GM21528 (cell line): ENCODE measurements around the gene ACSS3.

ENCODE experiments used
- ATAC-seq: cut with Tn5 transposase; IDR thresholded peaks from one replicate; pipeline ENCODE4 v1.9.1; 2021; ENCODE audit warnings: mild to moderate bottlenecking, moderate library complexity; ENCODE audit not compliant: unreplicated experiment, low FRiP score

ACSS3 gene

DNA sequence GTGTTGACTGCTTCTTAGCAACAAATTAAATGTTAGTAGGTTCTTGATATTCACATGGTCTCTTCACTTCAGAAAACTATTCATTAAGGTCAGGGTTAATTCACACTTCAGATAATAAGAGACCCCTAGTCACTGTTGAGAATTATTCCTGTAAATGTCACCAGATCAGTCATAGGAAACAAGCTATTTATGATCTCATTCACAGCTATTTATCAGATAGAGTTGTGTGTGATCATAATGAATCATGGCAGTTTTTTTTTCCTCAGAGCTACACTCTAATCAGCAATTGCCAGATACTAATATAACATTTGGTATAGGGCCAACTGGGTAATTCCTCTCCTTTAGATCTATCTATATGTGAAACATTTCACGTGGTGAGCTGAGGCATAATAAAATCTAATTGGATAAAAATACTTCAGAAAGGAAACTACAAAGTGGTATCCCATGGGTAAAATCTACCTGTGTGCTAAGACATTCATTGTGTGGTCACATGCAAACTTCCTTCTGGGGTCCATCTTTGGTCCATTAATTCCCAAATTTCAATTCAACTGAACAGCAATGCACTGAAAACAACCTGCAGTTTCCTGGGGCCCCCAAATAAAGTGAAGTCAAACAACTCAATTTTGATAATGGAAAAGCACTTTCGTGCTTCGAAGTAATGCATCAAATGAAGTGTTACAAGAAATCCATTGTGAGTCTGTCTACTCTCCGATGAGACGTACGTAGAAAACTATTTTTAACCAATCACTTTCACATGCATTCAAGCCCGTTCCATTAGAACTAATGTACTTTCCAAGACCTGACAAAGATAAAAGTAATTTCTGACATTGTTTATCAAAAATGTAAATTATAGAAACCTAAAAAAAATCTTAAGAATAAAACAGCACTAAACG lies 197.0 kb downstream of the ACSS3 start:
- ATAC-seq: no peak

DNA sequence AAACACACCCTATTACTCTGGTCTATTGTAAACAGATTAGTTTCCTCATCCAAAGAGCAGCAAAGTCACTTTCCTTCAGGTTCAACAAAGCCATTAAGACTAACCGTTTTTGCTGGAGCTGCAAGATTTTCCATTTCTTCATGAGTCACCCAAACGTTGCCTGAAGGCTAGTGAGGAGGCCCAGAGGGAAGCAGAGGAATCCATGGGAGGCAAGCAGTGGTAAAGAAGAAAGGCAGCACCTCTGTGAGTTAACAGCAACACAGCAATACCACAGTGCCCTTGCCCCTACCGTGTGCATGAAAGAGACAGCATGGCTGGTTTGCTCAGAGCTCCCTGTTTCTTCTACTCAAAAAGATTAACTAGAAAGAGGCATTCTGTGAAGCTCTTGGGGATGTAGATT lies 206.3 kb downstream of the ACSS3 start:
- ATAC-seq: no peak

GRCh38 chr12:81288651-81289050 lies 210.8 kb downstream of the ACSS3 start:
- ATAC-seq: no peak

DNA sequence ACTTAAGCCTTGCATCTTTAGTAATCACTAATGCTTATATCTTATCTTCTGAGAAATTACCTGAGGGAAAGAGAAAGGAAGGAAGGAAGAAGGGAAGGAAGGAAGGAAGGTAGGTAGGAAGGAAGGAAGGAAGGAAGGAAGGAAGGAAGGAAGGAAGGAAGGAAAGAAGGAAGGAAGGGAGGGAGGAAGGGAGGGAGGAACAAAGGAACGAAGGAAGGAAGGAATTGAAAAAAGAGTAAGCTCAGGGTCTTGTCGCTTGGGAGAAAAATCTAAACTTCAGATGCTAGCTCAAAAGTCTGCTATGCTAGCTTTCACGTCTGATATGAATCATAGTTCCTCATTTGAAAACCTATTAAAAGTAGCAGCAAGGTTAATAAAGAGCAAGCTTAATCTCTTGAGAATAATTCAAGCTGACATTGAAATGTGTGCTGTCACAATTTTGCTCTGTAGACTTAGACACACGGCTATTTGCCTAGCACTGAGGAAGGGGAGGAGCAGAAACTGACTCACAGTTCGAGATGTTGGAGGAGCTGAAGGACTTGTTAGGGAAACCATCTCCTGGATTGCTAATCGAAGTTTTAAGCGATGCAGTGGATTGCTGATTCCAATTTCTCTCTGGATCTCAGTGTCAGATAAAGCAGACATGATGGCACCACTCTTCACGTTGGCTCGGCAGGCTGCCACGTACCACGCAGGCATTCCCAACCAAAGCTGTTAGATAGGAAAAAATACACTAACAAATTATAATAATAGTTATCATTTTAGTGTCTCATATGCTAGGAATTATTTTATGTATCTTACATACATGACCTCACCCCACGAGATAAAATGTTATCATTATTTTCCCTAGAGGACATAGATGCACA lies 216.7 kb downstream of the ACSS3 start:
- no peak for ATAC-seq

- ATAC-seq: no peak
These were observed 217.4 kb downstream of the ACSS3 start for GRCh38 chr12:81295251-81295650.

DNA sequence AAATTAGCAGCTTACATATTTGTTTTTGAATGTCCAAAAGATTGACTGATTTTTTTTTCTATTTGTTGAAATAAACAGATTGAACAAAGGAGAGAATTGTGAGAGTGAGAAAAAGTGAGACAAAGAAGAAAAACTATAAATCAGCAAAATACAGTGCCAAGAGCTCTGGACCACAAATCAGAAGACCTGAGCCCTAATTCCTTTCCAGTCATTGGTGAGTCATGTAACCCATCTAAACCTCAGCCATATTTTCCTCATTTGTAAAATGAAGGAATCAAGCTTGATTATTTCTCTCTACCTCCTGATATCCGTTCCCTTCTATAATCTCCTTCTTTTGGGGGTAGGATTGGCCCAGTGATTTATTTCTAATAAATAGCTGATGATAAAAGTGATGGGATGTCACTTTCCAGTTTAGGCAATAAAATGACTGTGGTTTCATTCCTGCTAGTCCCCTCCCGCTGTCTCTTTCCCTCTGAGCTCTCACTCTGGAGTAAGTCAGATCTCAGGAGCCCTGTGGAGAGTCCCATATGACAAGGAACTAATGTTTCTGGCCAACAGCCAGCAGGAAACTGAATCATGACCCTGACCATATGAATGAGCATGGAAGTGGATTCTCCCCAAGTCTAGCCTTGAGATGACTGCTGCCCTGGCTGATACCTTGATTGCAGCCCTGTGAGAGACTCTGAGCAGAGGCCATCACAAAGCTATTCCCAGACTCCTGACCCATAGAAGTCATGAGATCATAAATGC lies 218.9 kb downstream of the ACSS3 start:
- no peak for ATAC-seq

DNA sequence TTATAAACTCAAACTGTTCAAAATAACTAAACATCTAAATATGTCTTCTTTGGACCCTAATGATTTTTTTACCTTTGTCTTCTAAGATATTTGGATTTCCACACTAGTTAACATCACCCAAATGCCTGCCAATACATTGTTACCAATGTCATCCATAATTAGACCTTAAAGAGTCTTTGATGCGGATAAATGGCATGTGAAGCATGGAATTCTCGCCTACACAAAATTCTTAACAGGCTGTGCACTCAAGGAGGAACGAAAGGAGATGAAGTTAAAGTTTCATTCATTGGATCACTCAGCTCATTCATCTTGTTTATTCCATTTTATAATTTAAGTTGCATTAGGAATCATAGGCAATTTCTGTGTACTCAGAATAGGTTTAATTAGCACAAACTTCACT lies 219.7 kb downstream of the ACSS3 start:
- ATAC-seq: no peak

- ATAC-seq: no peak
These were observed 222.6 kb downstream of the ACSS3 start for GRCh38 chr12:81300454-81300853.

DNA sequence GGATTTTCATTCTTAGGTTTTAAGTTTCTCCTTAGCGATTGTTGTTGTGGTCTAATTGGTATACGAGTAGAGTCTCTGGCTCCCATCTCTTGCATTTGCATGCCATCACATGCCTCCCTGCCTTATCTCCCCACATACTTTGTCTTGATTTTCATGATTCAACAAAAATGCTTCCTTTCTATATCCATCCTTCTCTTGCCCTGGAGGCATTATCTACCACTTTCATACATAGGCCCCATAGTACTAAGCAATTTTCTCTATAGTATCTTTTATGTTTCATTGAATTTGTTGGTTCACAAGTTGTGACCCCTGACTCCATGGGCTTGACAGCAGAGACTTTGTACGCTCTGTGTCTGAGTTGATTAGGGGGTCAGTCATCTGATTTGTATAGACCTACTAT lies 226.1 kb downstream of the ACSS3 start:
- no peak for ATAC-seq
